GDM1 (cell line): ENCODE data around the gene ELMO3.
A peak's percentile ranks its signal among the peaks of the same experiment; 100 is the strongest.

Source experiments
- DNase-seq: peaks from one replicate; lab custom pipeline; 2025; lab: John Stamatoyannopoulos, UW

ELMO3 gene

GRCh38 chr16:67182288-67182687, 16.6 kb upstream of the ELMO3 start:
- DNase-seq: no peak

GRCh38 chr16:67183284-67183626, 15.7 kb upstream of the ELMO3 start:
- DNase-seq: no peak

DNA sequence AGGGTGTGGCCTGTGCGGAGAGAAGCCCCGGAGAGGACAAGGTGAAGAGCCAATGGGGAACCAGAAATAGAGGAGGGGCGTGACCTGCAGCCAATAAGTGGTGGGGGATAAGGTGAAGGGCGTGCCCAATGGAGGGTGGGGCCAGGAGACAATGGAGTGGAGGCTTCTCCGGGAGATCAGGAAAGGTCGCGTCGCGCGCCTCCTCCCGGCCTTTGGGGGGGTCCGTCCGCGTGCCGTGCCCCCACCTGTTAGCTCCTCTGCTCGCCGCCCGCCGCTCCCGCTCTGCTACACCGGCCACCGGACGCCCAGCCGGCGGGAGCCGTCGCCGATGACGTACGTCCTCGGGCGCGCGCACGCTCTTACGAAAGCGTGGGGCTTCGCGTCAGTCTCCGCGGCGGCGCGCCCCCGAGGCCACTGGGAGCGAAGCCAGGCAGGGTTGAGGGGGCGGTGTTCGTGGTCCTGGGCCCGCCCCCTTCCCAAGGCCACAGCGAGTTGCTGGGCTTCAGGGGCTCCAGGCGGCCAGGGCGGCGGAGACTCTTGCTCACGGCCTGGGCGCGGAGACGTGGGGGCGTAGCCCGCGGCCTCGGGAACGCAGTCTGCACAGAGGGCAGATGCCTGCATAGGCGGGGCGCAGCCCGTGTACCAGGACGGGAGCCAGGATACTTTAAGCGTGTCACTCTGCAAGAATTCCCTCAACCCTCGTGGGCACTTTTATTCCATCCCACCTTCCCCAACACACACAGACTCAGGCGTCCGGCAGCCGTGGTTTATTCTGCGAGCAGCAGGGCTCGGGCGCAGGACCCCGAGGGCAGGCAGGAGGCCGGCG, 15.1 kb upstream of the ELMO3 start, which contains the start of gene MATCAP1:
TSS of gene MATCAP1 (minus strand) at position 337 of the 826 bp plus-strand sequence. CDS start 3,353 bp downstream, outside the sequence.
- peak; percentile 83 for DNase-seq

DNA sequence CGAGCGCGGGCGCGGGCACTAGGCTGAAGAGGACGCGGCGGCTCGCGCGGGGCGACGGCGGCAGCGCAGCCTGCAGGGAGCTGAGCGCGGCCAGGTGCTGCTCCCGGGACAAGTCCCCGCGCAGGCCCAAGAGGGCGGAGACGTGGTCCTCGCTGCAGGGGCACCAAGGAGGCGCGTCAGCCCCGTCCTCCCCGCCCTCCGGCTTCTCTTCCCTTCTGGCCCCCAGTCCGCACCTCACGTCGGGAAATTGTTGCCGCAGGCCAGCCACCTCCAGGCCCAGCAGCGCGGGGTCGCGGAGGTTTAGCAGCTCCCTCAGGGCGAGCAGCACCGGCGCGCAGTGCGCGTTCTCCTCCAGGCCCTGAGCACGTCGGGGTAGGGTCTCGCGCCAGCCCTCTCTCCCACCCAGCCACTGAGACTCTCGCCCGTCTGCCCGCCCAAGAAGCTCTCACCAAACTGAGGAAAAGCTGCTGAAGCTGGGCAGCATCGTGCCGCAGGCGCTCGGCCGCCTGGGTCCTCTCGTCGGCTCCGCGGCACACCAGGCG, 14.4 kb upstream of the ELMO3 start:
- no peak for DNase-seq

GRCh38 chr16:67184995-67185650, 13.8 kb upstream of the ELMO3 start:
- peak; percentile 44 for DNase-seq

DNA sequence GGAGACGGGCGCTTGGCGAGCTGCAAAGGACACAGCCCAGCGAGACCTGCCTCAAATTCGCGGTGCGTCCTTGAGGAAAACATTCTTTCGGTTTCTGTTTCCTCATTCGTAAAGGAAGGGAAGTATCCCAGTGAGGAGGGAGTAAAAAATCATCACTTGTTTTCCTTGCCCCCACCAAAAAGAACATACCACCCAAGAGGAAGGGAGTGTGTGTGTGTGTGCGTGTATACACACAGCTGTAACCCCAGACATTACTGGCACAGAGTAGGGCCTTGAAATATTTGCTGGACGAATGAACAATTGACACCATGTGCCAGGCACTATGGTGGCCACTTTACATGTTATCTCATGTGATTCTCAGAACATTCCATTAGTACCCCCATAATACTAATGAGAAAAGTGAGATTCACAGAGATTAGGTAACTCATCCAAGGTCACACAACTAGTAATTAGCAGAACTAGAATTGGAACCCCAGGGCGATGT, 13.2 kb upstream of the ELMO3 start:
- DNase-seq: no peak

GRCh38 chr16:67186550-67186950, 12.4 kb upstream of the ELMO3 start:
- DNase-seq: no peak

GRCh38 chr16:67187175-67187890, 11.6 kb upstream of the ELMO3 start:
- DNase-seq: no peak

GRCh38 chr16:67188323-67188722, 10.6 kb upstream of the ELMO3 start:
- no peak for DNase-seq

- no peak for DNase-seq
Observed at GRCh38 chr16:67188798-67189197, 10.1 kb upstream of the ELMO3 start.

GRCh38 chr16:67190041-67190440, 8.9 kb upstream of the ELMO3 start, which contains the start of gene EXOC3L1:
EXOC3L1 (minus strand) TSS chr16:67190136; CDS start chr16:67189676, 460 bp downstream.
- no peak for DNase-seq

GRCh38 chr16:67190448-67191399, 8.2 kb upstream of the ELMO3 start:
- DNase-seq: no peak

DNA sequence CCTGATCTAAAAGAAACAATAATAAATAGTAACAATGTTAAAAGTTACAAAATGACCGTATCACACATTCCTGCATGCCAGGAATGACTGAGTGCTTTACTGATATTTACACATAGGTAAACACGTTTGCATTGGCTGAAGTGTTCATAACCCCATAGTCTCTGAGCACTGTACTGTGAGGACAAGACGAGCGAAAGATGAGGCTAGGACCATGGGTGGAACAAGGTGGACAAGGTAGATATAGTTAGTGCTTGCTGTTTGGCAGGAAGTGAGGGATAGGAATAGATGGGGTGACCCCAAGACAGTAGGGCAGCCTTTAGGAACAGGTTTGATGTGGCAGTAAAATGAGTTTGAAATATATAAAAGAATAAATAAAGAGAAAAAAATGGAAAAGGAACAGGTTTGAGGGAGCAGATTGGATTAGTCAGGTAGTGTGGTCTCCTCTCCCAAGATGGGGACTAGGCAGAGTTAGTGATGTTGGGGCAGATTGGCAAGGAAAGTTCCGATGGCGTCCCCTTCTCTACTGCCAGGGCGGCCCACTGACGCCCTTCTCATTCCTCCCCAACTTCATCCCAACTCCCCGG, 7.4 kb upstream of the ELMO3 start:
- DNase-seq: no peak

GRCh38 chr16:67191995-67192681, 6.8 kb upstream of the ELMO3 start, which contains the start of gene E2F4:
E2F4 (plus strand) TSS chr16:67192155; CDS start chr16:67192228, 73 bp downstream.
- peak; percentile 80 for DNase-seq

DNA sequence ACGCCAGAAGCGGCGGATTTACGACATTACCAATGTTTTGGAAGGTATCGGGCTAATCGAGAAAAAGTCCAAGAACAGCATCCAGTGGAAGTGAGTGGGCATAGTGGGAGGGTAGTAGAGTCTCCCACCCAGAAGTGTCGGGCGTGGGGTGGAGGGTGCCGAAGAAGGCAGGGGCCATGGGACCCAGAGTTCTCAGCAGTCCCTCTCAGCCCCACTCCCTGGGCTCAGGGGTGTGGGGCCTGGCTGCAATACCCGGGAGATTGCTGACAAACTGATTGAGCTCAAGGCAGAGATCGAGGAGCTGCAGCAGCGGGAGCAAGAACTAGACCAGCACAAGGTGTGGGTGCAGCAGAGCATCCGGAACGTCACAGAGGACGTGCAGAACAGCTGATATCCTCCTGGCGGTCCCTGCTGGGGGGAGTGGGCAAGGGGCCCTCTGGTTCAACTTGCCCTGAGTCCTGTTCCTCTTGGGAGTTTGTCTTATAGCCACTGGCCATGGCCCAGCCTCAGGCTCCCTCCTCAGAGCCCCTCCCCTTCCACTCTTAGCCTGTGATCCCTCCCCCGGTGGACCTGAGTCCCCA, 6.1 kb upstream of the ELMO3 start:
- DNase-seq: no peak

- no peak for DNase-seq
Observed at GRCh38 chr16:67193536-67193935, 5.4 kb upstream of the ELMO3 start.

- DNase-seq: no peak
Observed at GRCh38 chr16:67194260-67194659, 4.7 kb upstream of the ELMO3 start.

DNA sequence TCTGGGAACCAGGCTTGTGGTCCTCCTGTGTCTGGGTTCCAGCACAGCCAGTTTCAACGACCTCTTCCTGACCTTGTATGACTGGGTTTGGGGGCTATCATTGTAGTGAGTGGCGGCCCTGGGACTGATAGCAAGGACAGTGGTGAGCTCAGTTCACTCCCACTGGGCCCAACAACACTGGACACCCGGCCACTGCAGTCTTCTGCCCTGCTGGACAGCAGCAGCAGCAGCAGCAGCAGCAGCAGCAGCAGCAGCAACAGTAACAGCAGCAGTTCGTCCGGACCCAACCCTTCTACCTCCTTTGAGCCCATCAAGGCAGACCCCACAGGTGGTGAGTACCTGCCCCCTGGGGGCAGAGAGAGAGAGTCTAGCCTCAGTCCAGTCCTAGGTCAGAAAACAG, 3.3 kb upstream of the ELMO3 start:
- no peak for DNase-seq

GRCh38 chr16:67196881-67197280, 2.0 kb upstream of the ELMO3 start:
- no peak for DNase-seq

GRCh38 chr16:67197704-67198103, 1.2 kb upstream of the ELMO3 start:
- no peak for DNase-seq
